ENCODE measurements around the gene RAE1. TPM values are rescaled to one million over a fixed set of nuclear protein-coding genes. Genes with fewer than 3 reads are reported as not detected.

Gene RAE1
- total and polyA plus RNA-seq, 3 donors from 2014 or later, result 111 to 292 (median 157) TPM

DNA sequence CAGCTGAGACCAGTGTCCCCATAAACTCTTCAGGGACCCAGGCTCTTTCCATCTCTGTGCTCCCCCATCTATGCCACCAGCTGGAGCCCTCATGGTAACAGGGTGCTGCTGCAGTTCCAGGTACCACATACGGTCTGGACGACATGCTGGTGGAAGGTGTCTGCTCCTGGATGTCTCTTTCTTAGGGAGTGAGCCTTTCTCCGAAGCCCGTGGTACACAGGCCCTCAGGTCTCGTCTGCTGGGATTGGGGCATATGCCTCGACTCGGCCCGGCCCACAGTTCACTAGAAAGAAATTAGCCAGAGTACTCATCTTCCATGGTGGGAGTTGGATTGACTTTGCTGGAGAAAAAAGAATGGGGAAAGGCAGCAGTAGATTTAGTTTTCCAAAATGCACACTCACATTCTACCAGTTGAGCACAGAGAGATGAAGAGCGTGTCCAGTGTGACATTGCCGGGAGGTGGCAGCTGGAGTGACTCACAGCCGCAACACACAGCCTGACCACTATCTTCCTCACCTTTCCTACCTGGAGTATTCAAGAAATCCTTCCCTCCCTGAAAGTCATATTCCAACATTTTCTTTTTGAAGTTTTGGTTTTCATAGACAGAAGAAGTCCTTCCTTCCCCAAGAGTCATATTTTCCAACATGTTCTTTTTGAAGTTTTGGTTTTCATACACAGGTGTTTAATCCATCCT, 40.1 kb upstream of the RAE1 start:
- WGBS, 2 donors, result 93 to 96% methylated on average over 9 to 11 of the region's 11 CpGs

DNA sequence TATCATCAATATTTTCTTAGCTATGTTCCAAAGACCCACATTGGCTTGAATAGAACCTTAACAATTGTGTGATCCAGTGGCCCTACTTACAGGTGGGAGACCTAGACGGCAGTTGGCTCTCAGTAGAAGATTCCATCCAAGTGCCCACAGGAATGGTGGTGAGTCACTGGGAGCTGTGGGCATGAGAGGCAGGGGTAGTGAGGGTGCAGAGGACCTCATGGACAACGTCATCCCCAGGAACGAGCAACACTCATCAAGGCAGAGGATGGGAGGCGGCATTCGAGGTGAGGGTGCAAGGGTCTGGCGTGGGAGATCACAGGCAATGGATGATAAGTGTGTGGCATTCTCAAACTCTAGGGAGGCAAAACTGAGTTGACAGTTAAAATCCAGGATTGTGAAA, 38.9 kb upstream of the RAE1 start:
- intact Hi-C loops (cut with DNase I; ENCODE audit: low total_unique reads), result no loop called here

More for the DNA sequence above, 40.1 kb upstream of the RAE1 start:
- TF ChIP-seq CTCF (IDR thresholded peaks at IDR 0.05) (no peak), POLR2A (IDR thresholded peaks at IDR 0.05) (no peak)
- H3K4me1 ChIP-seq, result no peaks in the 10 kb centered on the region
- no peak overlapping the region for H3K27ac ChIP-seq
- H3K9me3 ChIP-seq, result no peaks in the 10 kb centered on the region
- H3K4me3 ChIP-seq, result no peak overlapping the region
- intact Hi-C loops (cut with DNase I; ENCODE audit: low total_unique reads), result no loop called here
- DNase-seq, result no peak
- H3K36me3 ChIP-seq (ENCODE audit: low read depth, missing control alignments), result no peaks in the 10 kb centered on the region
- no peaks in the 10 kb centered on the region for H3K27me3 ChIP-seq

GRCh38 chr20:57313230-57313629, 37.8 kb upstream of the RAE1 start:
- H3K9me3 ChIP-seq, result no peaks in the 10 kb centered on the region
- no peak overlapping the region for H3K27ac ChIP-seq
- TF ChIP-seq POLR2A (IDR thresholded peaks at IDR 0.05) (no peak), CTCF (IDR thresholded peaks at IDR 0.05) (no peak)
- 76 to 77% methylated on average over 5 of the region's 5 CpGs for WGBS, 2 donors
- H3K36me3 ChIP-seq (ENCODE audit: low read depth, missing control alignments), result no peaks in the 10 kb centered on the region
- H3K4me1 ChIP-seq, result no peaks in the 10 kb centered on the region
- H3K4me3 ChIP-seq, result no peak overlapping the region
- H3K27me3 ChIP-seq, result no peaks in the 10 kb centered on the region
- intact Hi-C loops (cut with DNase I; ENCODE audit: low total_unique reads), result no loop called here
- no peak for DNase-seq

More for the DNA sequence above, 38.9 kb upstream of the RAE1 start:
- 83 to 93% methylated on average over 6 of the region's 6 CpGs for WGBS, 2 donors
- no peak for DNase-seq
- TF ChIP-seq POLR2A (IDR thresholded peaks at IDR 0.05) (no peak), CTCF (IDR thresholded peaks at IDR 0.05) (no peak)
- no peaks in the 10 kb centered on the region for H3K4me1 ChIP-seq
- no peak overlapping the region for H3K4me3 ChIP-seq
- H3K27ac ChIP-seq, result no peak overlapping the region
- no peaks in the 10 kb centered on the region for H3K27me3 ChIP-seq
- H3K9me3 ChIP-seq, result no peaks in the 10 kb centered on the region
- H3K36me3 ChIP-seq (ENCODE audit: low read depth, missing control alignments), result no peaks in the 10 kb centered on the region

GRCh38 chr20:57313951-57314350, 37.1 kb upstream of the RAE1 start:
- no peaks in the 10 kb centered on the region for H3K9me3 ChIP-seq
- intact Hi-C loops (cut with DNase I; ENCODE audit: low total_unique reads), result no loop called here
- H3K4me1 ChIP-seq, result no peaks in the 10 kb centered on the region
- no peaks in the 10 kb centered on the region for H3K36me3 ChIP-seq (ENCODE audit: low read depth, missing control alignments)
- no peak overlapping the region for H3K27ac ChIP-seq
- no peaks in the 10 kb centered on the region for H3K27me3 ChIP-seq
- TF ChIP-seq POLR2A (IDR thresholded peaks at IDR 0.05), result no peak
- TF ChIP-seq CTCF (IDR thresholded peaks at IDR 0.05), result no peak
- DNase-seq, result no peak
- no peak overlapping the region for H3K4me3 ChIP-seq
- WGBS, 2 donors, result 91 to 95% methylated on average over 5 of the region's 5 CpGs

Measured in testis (tissue), 3 donors.